Small intestine (tissue), 7 donors: ENCODE results near the gene KAT6B. TPM values are rescaled to one million over a fixed set of nuclear protein-coding genes. Genes with fewer than 3 reads are reported as not detected.

Experiments
- DNase-seq, 2 donors: peaks; one replicate each; pipeline versions ENCODE4 v3.0.0 to v3.0.0-alpha.2; 2013
- FAIRE-seq: peaks from 2 replicates; lab custom pipeline; 2012; peaks lifted over from hg19 to GRCh38; lab: Jason Lieb, UNC
- H3K27ac ChIP-seq, 3 donors: one replicate each; pipeline ENCODE4 v1.5.1; 2013; ENCODE audit warnings: low read length in 2 of 3, mild to moderate bottlenecking in 2 of 3, control low read depth in 1 of 3, inconsistent platforms in 1 of 3, low read depth in 1 of 3, moderate library complexity in 1 of 3
- H3K27me3 ChIP-seq, 3 donors: one replicate each; pipeline ENCODE4 v1.6.1; 2013; ENCODE audit warnings: low read length in 3 of 3, inconsistent platforms in 1 of 3; ENCODE audit not compliant: control insufficient read depth in 3 of 3, insufficient read depth in 3 of 3
- H3K36me3 ChIP-seq, 3 donors: one replicate each; pipeline ENCODE4 v1.6.1; 2013; ENCODE audit warnings: low read length in 3 of 3, inconsistent platforms in 1 of 3, low read depth in 1 of 3, mild to moderate bottlenecking in 1 of 3, moderate library complexity in 1 of 3; ENCODE audit not compliant: control insufficient read depth in 3 of 3, insufficient read depth in 2 of 3
- H3K4me1 ChIP-seq, 3 donors: one replicate each; pipeline ENCODE4 v1.6.1; 2013; ENCODE audit warnings: low read length in 2 of 3, inconsistent platforms in 1 of 3, low read depth in 1 of 3, mild to moderate bottlenecking in 1 of 3, moderate library complexity in 1 of 3; ENCODE audit not compliant: control insufficient read depth in 3 of 3, insufficient read depth in 2 of 3
- H3K4me3 ChIP-seq, 3 donors: one replicate each; pipeline ENCODE4 v1.5.1; 2013; ENCODE audit warnings: low read length in 3 of 3, control low read depth in 1 of 3, inconsistent platforms in 1 of 3, low read depth in 1 of 3, mild to moderate bottlenecking in 1 of 3, moderate library complexity in 1 of 3
- H3K9me3 ChIP-seq, 2 donors: one replicate each; pipeline ENCODE4 v1.6.1; 2013; ENCODE audit warnings: low read depth in 1 of 2, low read length in 1 of 2; ENCODE audit not compliant: control insufficient read depth in 2 of 2, insufficient read depth in 1 of 2
- WGBS, 3 donors: extraction: QIAGEN DNeasy Blood & Tissue Kit; methylation state at CpG; one replicate each; pipeline ENCODE4 v1.1.7; 2013; 5-methylcytosine and 5-hydroxymethylcytosine counted together
- polyA plus RNA-seq, 4 donors: library from polyadenylated mRNA; stranded (reverse) in 3 of 4; unstranded in 1 of 4; fragments of 200-250 nt in 3 of 4; fragments of 120-200 nt in 1 of 4; gene quantifications; one replicate each; pipeline versions ENCODE4 v1.2.1 to v1.2.3, GENCODE V29; 2013
- donor health status: healthy with polysubstance abuse.
- donor health status: control.
- donor health status: control.
- donor health status: Bipolar disorder and iron deficiency.
- donor health status: healthy.

The KAT6B gene
- polyA plus RNA-seq, 4 donors = 4.6 to 16.2 (median 5.9) TPM

DNA sequence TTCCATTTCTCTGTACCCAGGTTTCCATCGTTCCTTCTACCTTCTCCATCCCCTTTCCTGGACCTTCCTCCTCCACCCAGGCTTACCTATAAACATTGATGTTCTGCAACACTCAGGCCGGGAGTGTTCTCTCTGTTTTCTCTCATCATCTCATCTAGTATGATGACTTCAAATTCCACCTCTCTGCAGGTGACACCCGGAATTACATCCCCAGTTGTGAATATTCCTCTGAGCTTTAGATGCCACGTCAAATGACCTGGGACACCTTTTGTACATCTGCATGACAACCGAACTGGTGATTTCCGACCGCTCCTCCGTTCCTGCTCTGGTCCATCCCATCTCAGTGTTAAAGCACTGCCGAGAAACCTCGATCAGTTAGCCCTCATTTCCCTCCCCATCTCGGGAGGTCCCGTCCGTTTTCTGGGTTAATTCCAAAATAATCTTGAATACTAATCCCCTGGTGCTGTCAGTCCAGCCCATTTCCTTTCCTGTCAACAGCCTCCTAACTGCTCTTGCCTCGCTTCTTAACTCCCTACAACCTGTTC, 208.4 kb downstream of the KAT6B start:
- H3K36me3 ChIP-seq = peaks cover 0 to 22% (median 0%) of the 10 kb centered on the region in 3 donors
- H3K27me3 ChIP-seq = no peaks in the 10 kb centered on the region
- no peaks in the 10 kb centered on the region for H3K4me1 ChIP-seq
- no peak overlapping the region for H3K4me3 ChIP-seq
- no peak for DNase-seq
- FAIRE-seq = no peak
- 77 to 87% (median 83%) methylated on average over 14 of the region's 14 CpGs for WGBS, 3 donors
- H3K27ac ChIP-seq = no peak overlapping the region
- no peaks in the 10 kb centered on the region for H3K9me3 ChIP-seq

DNA sequence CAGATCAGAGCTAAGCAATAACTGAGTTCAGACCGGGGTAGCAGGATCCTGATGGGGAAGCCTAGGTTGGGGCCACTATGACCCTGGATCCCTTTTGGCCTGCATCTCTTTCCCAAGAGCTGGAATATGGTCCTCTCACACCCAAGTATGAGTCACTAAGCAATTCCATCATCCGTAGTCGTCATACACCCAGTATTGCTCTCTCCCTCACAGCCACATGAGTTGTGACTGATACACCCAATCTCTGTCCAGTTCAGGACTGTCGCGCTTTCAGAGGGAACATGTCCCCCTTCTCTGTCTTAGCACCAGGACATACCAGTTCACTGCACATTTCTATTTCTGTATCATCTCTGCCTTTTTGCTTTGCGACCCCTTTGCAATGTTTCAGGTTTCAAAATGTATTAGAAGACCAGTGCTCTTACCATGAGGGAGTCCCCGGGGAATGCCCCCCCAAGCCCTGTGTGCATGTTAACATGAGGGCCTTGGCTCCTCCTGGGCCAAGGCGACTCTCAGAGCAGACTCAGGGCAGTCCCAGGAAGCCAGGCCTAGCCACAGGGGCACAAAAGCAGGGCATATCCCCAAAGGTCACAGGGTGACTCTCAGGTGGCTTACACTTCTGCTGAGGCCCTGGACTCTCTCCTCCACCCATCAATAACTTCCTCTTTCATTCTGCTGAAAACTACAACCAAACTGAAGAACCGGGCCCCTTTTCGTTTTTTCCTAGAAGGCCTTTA, 209.7 kb downstream of the KAT6B start:
- Histone ChIP-seq H3K27me3 (no peaks in the 10 kb centered on the region), H3K27ac (no peak overlapping the region), H3K36me3 (peaks cover 0 to 10% (median 0%) of the 10 kb centered on the region in 3 donors), H3K4me1 (no peaks in the 10 kb centered on the region), H3K4me3 (no peak overlapping the region), H3K9me3 (no peaks in the 10 kb centered on the region)
- WGBS, 3 donors = 78 to 81% (median 78%) methylated on average over 10 of the region's 10 CpGs
- DNase-seq (no peak), FAIRE-seq (no peak)

DNA sequence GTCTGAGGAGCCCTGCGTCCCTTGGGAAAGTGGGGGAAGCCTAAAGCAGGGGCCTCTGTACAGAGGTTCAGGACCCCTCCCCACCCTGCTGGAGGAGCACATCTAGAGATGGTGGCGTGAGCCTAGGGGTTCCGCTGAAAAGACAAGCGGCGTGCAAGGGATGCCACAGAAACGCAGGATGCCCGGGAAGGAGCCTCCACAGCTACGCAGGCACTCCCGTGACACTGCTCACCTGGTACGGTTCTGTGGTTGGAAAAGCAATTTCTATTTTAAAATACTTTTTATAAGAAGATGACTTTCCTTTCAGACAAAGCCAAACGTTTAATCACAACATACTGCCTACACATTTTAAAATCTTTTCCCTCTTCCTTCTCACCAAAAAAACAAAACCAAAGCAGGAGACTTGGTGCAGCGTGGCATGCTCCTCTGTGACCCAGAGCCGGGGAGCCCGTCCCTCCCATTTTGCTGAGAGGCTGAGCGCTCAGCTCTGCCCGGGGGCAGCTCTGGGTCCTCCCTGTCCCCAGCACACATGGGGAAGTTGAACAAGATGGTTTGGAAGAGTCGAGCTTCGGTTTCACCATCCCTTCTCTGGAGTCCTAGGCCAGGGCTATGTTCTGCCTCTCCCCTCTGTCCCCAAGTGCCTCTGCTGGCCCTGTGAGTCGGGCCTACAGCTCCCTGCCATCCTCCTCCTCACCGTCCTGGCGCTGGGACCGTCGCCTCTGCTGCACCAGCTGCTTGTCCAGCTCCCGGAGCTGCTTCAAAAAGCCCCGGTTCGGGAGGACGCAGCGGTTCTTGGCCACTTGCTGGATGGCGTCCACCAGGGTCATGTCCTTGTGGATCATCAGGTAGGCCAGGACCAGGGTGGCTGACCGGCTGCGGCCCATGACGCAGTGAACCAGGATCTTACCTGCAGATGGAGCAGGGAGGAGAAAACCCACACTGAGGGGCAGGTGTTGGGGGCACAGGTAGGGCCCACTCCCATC, 211.1 kb downstream of the KAT6B start:
- H3K27ac ChIP-seq = no peak overlapping the region
- no peak for FAIRE-seq
- DNase-seq = no peak
- 91 to 94% (median 92%) methylated on average over 32 of the region's 32 CpGs for WGBS, 3 donors
- H3K4me3 ChIP-seq = no peak overlapping the region
- H3K27me3 ChIP-seq = no peaks in the 10 kb centered on the region
- no peaks in the 10 kb centered on the region for H3K9me3 ChIP-seq
- H3K36me3 ChIP-seq = peaks cover 0 to 10% (median 0%) of the 10 kb centered on the region in 3 donors
- H3K4me1 ChIP-seq = no peaks in the 10 kb centered on the region

DNA sequence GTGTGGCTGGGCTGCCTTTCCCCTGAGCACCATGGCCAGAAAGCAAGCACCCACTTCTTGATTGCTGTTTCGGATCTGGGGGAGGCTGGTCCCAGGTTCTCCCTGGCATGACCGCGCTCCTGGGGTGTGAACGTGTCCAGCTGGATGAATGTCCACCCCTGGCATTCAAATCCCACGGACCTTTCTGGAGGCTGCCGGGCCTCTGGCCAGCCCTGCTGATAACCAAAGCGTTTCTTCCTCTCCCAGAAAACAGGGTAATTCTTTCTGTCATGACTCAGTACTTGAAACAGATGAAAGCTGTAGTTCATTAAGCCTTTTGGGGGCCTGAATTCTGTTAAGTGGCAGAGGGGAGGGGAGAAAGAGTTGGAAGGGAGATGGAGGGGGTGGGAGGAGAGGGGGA, 211.9 kb downstream of the KAT6B start:
- peaks cover 0 to 1% (median 0%) of the 10 kb centered on the region in 3 donors for H3K27me3 ChIP-seq
- no peak for DNase-seq
- H3K9me3 ChIP-seq = peaks cover 0 to 4% of the 10 kb centered on the region in 2 donors
- no peak overlapping the region for H3K4me3 ChIP-seq
- 73 to 85% (median 78%) methylated on average over 7 of the region's 7 CpGs for WGBS, 3 donors
- peaks cover 0 to 9% (median 0%) of the 10 kb centered on the region in 3 donors for H3K36me3 ChIP-seq
- no peak for FAIRE-seq
- H3K4me1 ChIP-seq = no peaks in the 10 kb centered on the region
- no peak overlapping the region for H3K27ac ChIP-seq

DNA sequence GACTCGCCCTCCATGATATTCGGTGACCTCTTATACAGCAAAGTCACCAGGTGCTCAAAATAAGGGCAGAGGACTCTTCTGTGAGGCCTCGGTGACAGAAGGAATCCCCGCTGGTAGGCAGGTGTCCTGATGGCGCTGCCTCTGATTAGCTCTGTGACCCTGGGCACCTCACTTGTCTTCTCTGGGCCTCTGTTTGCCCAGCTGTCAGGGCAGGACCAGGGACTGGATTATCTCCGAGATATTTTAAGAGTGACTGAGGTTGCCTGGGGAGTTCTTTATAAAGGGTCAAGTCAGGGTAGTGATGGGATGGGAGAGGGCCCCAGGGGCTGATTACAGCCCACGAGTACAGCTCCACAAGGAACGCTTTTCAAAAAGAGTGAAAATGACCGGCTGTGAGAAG, 214.2 kb downstream of the KAT6B start:
- FAIRE-seq = no peak
- H3K36me3 ChIP-seq = peaks cover 0 to 3% (median 0%) of the 10 kb centered on the region in 3 donors
- no peak overlapping the region for H3K27ac ChIP-seq
- peaks cover 0 to 14% (median 0%) of the 10 kb centered on the region in 3 donors for H3K27me3 ChIP-seq
- no peak for DNase-seq
- H3K4me1 ChIP-seq = no peaks in the 10 kb centered on the region
- H3K9me3 ChIP-seq = peaks cover 0 to 10% of the 10 kb centered on the region in 2 donors
- no peak overlapping the region for H3K4me3 ChIP-seq
- WGBS, 3 donors = 51 to 84% (median 70%) methylated on average over 9 of the region's 9 CpGs

DNA sequence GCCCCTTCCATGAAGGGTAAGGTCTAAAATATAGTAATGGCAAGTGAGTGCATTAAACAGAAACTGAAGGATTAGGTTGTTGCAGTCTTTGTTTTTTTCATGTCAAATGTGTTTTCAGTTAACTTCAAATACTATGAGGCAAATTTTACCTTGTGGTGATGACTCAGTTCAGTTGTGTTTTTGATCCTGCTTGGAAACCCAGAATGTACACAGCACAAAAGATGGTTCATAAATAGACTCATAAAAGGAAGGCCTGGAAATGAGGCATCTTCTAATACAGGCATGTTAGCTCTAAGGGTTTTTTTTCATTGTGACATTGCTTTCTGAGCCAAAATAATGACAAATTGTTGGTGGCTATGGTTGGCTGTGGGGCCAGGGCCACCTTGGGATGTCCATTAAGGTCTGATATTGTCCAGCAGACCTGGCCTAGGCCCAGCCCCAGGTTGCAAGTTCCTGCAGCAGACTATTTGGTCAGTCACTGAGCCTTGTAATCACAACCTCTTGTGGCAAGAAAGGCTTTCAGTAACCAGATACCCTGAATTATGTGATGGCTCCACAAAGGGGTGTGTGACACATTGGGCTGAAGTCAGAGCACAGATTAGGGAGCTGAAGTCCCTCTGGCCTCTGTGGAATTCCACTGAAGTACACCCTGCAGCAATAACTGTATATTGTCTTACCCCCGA, 216.0 kb downstream of the KAT6B start:
- H3K27ac ChIP-seq = no peak overlapping the region
- DNase-seq = no peak
- FAIRE-seq = no peak

DNA sequence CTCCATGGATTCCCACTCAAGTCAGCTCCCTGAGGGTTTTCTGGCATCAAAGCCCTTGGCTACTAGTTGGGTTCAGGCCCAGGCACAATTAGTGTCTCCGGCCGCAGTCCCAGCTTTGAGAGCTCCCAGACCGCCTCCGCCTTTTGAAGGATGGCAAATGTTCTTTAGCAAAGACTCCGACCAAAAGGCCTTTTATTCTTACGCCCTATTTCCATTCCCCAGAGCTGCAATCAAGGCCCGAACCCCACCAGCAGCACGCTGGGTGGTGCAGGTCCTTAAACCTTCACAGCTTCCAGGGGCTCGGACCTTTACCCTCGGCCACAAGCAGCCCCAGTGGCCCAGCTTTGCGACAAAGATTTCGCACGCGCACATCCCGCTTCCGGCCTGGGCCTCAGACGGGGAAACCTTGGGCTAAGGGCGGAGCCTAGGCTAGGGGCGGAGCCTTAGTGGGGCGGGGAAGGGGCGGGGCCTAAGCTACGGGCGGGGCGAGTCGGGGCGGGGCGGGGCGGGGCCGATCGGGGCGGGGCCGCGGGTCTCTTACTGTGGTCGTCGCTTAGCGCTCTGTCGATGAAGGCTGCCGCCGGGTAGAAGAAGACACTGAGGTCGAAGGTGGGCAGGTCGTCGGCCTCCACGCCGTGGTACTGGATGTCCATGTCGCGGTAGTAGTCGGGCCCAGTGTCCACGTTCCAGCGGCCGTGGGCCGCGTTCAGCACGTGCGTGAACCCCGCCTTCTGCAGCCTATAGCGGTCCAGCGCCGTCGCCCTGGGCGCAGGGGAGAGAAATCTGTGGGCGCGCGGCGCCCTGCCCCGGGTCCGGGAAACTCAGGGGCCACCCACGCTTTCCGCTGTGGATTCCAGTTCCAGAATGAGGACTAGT, 217.1 kb downstream of the KAT6B start:
- Histone ChIP-seq H3K4me1 (no peaks in the 10 kb centered on the region), H3K27ac (no peak overlapping the region), H3K9me3 (peaks cover 0 to 10% of the 10 kb centered on the region in 2 donors), H3K4me3 (no peak overlapping the region), H3K27me3 (peaks cover 0 to 14% (median 0%) of the 10 kb centered on the region in 3 donors), H3K36me3 (no peaks in the 10 kb centered on the region)
- 44 to 67% (median 58%) methylated on average over 62 to 68 of the region's 68 CpGs for WGBS, 3 donors
- DNase-seq (no peak), FAIRE-seq (no peak)

More for the DNA sequence above, 216.0 kb downstream of the KAT6B start:
- Histone ChIP-seq H3K4me3 (no peak overlapping the region), H3K36me3 (peaks cover 0 to 3% (median 0%) of the 10 kb centered on the region in 3 donors), H3K9me3 (peaks cover 0 to 10% of the 10 kb centered on the region in 2 donors), H3K27me3 (peaks cover 0 to 14% (median 0%) of the 10 kb centered on the region in 3 donors), H3K4me1 (no peaks in the 10 kb centered on the region)
- WGBS, 3 donors = 97 to 100% (median 100%) methylated on average over 1 of the region's 1 CpG
